GM04504 (cell line): ENCODE data around the gene LGALS9.
"Not testable (repeated sequence)": the region's sequence is repeated elsewhere in the genome, so short reads cannot be mapped to it uniquely, and the experiment has no call there.

Experiments
- DNase-seq: peaks from one replicate; pipeline ENCODE4 v3.0.0-alpha.2; 2012; ENCODE audit warnings: low read depth

LGALS9 gene

GRCh38 chr17:27654654-27655524 lies 23.9 kb downstream of the LGALS9 start:
- DNase-seq = peak; percentile 13

GRCh38 chr17:27655525-27656111 lies 24.6 kb downstream of the LGALS9 start:
- DNase-seq = not testable (repeated sequence)

GRCh38 chr17:27656620-27657019 lies 25.6 kb downstream of the LGALS9 start:
- not testable (repeated sequence) for DNase-seq

- no peak for DNase-seq
These were observed 26.6 kb downstream of the LGALS9 start for GRCh38 chr17:27657620-27658019.

DNA sequence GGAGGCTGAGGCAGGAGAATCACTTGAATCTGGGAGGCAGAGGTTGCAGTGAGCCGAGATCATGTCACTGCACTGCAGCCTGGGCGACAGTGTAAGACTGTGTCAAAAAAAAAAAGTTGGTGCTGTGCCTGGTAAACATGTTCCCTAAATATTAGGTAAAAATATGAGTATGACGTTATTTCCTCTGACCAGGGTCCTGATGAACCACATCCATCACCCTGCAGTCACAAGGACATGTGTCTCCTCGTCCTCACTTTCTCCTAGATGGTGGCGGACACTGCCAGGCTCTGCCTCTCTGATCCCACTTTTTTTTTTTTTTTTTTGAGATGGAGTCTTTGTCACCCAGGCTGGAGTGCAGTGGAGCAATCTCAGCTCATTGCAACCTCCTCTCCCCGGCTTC lies 28.7 kb downstream of the LGALS9 start:
- DNase-seq = no peak

GRCh38 chr17:27660436-27660835 lies 29.4 kb downstream of the LGALS9 start:
- no peak for DNase-seq

- DNase-seq = no peak
These were observed 33.1 kb downstream of the LGALS9 start for GRCh38 chr17:27663936-27664605.

- DNase-seq = no peak
These were observed 33.6 kb downstream of the LGALS9 start for GRCh38 chr17:27664606-27664965.

- DNase-seq = no peak
These were observed 34.6 kb downstream of the LGALS9 start for GRCh38 chr17:27665549-27665948.

GRCh38 chr17:27666270-27666669 lies 35.3 kb downstream of the LGALS9 start:
- not testable (repeated sequence) for DNase-seq

- DNase-seq = no peak
These were observed 36.0 kb downstream of the LGALS9 start for GRCh38 chr17:27666831-27667560.

GRCh38 chr17:27667656-27668487 lies 36.9 kb downstream of the LGALS9 start:
- DNase-seq = no peak

DNA sequence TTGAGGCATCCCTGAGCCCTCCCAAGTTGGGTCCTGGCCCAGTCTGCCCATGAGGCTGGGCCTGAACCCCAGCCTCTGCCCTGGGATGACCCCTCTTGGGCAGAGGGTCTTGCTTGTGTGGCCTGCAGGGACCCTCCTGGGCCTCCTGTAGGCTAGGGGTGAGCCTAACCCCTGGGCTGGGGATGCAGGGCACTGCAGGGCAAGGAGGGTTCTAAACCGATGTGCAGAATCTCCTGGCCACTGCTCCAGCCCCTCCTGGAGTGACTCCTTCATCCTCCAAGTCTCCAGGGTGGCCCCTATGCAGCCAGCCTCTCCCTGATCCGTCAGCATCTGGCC lies 37.5 kb downstream of the LGALS9 start:
- no peak for DNase-seq

DNA sequence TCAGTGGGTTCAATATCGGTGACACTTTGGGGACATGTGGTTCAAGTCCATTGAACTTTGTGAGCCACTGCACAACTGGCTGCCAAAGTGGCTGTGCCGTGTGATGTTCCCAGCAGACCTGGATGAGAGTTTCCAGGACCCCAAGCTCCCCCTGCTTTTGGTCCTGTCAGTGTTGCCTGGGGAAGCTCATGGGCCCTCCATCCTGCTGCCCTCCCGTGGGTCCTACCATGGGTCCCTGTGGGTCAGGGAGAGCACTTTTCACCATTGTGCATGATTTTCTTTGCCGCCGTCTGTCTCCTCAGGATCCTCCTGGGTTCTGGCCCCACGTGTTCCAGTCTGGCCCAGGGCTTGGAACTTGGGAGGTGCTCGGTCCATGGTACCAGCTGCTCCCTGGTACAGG lies 38.1 kb downstream of the LGALS9 start:
- DNase-seq = no peak

DNA sequence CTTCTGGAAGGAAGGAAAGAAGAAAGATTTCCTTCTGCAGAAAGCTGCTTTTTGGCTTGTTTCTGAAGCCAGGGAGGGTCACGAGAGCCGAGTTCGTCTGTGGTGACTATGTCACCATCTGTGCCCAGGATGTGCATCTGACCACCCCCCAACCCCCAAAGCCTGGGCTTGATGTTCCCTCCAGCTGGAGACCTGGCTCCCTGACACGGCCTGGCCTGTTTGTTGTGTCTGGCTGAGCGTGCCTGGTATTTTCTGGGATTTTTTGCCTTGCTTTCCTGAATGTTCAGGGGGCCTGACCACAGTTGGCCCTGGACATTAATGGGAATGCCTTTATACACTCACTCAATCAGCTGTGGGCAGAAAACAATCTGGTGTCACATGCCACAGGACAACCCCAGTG lies 38.9 kb downstream of the LGALS9 start:
- DNase-seq = no peak

DNA sequence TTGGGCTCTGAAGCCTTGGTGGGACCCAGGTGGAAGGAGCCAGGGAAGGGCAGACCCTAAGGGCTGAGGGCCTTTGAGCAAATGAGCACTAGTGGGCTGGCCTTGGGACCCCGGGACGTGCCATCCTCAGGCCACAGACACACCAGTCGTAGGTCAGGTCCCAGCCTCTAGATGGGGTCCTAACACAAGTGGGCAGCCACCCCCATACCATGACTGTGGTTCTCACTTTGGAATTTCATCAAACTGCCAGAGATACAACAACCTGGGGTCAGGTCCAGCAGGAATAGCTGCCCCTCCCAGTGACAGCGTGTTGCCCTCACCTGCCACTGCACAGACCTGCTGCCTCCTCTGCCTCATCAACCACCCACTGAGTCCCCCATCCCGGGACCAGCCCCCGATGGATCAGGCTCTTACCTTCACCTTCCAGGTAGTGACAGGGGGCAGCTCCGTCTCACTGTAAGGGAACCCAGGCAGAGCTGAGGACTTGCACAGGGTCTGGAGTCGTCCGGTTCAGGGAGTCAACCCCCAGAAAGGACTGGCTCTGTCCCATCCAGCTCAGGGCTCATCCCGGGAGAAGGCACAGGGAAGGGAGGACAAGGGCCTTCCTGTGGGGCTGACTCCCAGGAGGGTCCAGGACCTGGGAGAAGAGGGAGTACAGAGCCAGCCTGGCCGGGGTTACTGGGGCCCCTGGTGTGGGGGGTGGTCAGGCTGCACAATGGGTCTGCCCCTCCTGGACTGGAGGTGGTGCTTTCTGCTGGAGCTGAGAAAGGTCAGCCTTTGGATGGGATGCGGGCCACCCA lies 40.0 kb downstream of the LGALS9 start:
- no peak for DNase-seq

DNA sequence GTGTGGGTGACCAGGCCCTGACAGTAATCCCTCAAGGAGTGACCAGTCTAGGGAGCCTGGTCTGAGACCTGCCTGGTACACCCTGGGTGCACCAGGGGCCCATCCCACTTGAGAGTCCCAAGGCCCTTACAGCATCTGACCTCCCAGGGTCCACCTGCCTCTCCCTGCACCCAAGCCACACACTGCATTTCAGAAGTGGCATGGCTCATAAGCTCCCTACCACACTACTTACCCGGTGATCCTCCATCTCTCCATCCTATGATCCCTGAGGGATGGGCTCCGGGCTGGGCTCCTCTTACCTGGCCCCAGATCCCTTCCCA lies 40.6 kb downstream of the LGALS9 start:
- no peak for DNase-seq

DNA sequence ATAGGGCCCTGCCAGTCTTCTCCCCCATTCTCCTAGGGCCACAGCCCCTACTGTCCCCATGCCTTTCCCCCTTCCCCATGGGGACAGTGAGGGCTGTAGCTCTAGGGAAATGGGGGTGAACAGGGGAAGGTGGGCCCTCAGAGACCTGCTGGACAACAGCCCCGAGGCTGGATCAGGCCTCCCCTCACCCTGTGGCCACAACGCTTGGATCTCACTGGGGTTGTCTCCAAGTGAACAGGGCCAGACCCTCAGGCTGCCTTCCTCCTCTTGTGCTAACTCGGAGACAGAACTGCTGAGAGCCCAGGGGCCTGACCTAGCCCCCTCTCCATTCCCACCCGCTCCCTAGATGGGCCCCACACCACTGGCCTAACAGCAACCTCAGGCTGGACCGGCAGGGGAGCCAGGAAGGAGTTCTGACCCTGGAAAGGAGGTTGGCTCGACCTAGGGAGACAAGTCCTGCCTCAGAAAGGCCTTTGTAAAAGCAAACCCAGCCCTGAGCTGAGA lies 41.0 kb downstream of the LGALS9 start:
- not testable (repeated sequence) for DNase-seq

DNA sequence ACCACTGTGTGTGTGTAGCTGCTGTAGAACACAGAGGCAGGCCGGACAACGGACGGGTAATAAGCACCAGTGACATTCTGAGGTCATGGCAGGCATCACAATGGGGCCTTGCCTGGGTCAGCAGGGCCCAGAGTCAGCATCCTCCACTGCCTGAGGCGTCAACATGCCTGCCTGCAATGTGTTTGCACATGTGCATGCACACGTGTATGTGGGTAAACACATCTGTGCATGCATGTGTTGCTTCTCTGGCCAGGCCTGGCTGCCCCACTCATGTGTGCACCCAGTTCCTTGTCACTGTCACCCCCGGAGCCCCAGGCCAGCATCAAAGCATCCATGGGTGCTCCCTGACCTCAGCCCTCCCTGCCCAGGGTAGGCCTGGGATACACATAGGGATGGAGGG lies 43.3 kb downstream of the LGALS9 start:
- no peak for DNase-seq

DNA sequence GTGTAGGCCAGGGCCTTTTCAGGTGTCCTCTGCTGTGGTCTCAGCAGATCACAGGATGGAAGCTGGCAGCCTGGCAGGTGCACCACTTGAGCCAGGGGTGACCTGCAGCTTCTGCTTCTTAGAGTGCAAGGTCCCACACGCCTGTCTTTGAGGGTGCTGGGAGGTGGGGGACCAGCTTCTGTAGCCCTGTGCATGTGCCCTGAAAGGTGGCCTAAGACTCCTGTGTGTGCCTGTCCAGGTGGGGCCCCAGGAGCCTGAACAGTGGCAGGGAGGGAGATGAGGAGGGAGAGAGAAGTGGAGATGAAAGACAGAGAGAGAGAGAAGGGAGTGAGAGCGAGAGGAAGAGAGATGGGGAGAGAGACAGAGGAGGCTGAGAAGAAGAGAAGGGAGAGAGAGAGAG lies 46.2 kb downstream of the LGALS9 start:
- no peak for DNase-seq

DNA sequence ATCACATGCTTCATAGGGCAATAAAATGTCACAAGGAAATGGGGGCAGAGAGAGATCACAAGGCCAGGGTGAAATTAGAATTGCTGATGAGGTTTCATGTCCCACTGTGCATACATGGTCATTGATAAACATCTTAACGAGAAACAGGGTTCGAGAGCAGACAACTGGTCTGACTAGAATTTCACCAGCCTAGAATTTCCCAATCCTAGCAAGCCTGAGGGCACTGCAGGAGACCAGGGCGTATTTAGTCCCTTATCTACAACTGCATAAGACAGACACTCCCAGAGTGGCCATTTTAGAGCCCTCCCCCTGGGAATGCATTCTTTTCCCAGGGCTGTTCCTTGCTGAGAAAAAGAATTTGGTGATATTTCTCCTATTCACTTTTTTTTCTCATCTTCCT lies 55.3 kb downstream of the LGALS9 start:
- DNase-seq = not testable (repeated sequence)
